Astrocyte of the spinal cord (primary cell): ENCODE measurements around the gene ZNF367.
"Not testable (repeated sequence)": the region's sequence is repeated elsewhere in the genome, so short reads cannot be mapped to it uniquely, and the experiment has no call there.

Source experiments
- DNase-seq: peaks from one replicate; pipeline ENCODE4 v3.0.0; 2011; ENCODE audit warnings: low read depth, low spot score
- H3K4me3 ChIP-seq: 2 replicates; pipeline ENCODE4 v1.5.1; 2011; ENCODE audit warnings: low read depth, mild to moderate bottlenecking, low read length, moderate library complexity
- in situ Hi-C: cut with HindIII; loops from 2 replicates; pipeline ENCODE4 v1.10.0; 2017; ENCODE audit warnings: low sequenced_read_pairs
- TF ChIP-seq, protein P1 (sequence below): IDR thresholded peaks from 2 replicates; pipeline ENCODE4 v1.5.1; 2012; ENCODE audit warnings: low read depth, mild to moderate bottlenecking, low read length, inconsistent platforms

The ZNF367 gene

DNA sequence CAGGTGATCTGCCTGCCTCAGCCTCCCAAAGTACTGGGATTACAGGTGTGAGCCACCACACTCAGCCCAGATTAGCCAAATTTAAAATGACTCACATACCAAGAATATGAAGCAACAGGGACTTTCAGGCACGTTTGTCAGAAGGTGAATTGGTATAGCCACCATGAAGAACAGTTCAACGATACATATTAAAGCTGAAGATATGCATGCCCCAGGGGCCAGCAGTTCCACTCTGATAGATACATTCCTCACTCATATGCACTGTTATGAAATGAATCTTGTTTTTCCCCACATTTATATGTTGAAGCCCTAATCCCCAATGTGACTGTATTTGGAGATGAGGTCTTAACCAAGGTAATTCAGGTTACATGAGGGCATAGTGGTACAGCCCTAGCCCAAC lies 57.2 kb downstream of the ZNF367 start:
- TF ChIP-seq, protein P1, sequence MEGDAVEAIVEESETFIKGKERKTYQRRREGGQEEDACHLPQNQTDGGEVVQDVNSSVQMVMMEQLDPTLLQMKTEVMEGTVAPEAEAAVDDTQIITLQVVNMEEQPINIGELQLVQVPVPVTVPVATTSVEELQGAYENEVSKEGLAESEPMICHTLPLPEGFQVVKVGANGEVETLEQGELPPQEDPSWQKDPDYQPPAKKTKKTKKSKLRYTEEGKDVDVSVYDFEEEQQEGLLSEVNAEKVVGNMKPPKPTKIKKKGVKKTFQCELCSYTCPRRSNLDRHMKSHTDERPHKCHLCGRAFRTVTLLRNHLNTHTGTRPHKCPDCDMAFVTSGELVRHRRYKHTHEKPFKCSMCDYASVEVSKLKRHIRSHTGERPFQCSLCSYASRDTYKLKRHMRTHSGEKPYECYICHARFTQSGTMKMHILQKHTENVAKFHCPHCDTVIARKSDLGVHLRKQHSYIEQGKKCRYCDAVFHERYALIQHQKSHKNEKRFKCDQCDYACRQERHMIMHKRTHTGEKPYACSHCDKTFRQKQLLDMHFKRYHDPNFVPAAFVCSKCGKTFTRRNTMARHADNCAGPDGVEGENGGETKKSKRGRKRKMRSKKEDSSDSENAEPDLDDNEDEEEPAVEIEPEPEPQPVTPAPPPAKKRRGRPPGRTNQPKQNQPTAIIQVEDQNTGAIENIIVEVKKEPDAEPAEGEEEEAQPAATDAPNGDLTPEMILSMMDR = no peak
- DNase-seq = no peak
- no peak overlapping the region for H3K4me3 ChIP-seq
- in situ Hi-C loops = no loop called here

DNA sequence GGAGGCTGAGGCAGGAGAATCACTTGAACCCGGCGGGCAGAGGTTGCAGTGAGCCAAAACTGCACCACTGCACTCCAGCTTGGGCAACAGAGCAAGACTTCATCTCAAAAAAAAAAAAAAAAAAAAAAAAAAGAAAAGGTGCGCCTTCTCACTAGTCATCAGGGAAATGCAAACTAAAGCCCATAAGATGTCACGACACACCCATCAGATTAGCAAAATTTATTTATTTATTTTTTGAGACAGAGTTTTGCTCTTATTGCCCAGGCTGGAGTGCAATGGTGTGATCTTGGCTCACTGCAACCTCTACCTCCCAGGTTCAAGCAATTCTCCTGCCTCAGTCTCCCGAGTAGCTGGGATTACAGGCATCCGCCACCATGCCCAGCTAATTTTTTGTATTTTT lies 57.6 kb downstream of the ZNF367 start:
- H3K4me3 ChIP-seq, in situ Hi-C loops, DNase-seq: not testable (repeated sequence)

DNA sequence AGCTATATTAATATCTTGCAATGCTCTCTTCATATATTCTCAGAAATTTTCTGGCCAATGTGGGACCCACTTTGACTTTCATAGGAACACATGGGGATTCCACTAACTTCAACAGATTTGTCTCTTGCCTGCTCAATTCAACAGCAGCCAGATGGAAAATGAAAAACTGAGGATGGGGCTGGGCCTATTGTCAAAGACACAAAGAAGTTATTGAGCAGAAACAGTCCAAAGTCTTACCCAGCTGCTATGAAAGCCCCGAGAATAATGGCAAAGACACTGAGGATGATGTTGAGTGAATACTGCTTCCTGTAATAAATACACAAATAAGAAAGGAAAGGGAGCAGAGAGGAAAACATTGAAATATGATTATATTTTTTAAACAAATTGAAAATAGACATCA lies 67.3 kb downstream of the ZNF367 start:
- TF ChIP-seq, protein P1 = no peak
- no peak overlapping the region for H3K4me3 ChIP-seq
- in situ Hi-C loops = no loop called here
- no peak for DNase-seq

DNA sequence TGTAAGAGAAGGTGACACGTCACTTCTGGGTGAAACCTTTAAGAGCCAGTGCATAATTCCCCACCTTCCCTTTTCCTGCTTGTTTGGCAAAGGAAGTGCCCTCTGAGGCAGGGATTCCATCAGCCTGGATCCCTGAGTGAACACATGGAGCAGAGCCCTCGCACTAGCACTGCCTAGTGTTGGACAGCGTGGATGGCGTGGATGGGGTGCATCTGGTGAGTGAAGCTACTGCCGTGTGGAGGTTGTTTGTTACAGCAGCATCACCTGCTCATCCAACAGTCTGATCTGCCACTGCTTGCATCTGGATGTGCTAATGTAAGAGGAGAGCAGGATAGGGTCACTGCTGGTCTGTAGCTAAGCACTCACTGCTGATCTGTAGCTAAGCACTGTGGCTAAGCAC lies 69.9 kb downstream of the ZNF367 start:
- DNase-seq = no peak
- TF ChIP-seq, protein P1 = no peak
- in situ Hi-C loops = no loop called here
- H3K4me3 ChIP-seq = no peak overlapping the region

DNA sequence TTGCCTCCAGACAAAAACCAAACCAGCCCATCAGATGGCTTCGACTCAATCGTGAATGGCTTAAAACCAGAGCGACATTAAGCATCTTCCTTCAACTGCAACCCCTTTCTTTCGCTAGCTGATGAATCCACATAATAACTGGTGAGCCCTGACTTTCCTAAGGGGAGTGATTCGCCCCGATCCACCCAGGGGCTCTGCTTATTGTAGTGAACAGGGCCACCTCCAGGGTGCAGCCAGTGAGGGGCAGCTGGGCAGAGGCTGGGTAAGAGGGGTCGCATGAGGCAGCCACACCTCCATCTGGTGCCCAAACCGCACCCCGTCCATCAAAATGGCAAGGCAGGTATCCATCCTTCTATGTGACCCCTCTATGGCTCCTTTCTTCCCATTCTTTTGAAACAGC lies 72.6 kb downstream of the ZNF367 start:
- in situ Hi-C loops = no loop called here
- H3K4me3 ChIP-seq = no peak overlapping the region
- TF ChIP-seq, protein P1 = no peak
- no peak for DNase-seq

DNA sequence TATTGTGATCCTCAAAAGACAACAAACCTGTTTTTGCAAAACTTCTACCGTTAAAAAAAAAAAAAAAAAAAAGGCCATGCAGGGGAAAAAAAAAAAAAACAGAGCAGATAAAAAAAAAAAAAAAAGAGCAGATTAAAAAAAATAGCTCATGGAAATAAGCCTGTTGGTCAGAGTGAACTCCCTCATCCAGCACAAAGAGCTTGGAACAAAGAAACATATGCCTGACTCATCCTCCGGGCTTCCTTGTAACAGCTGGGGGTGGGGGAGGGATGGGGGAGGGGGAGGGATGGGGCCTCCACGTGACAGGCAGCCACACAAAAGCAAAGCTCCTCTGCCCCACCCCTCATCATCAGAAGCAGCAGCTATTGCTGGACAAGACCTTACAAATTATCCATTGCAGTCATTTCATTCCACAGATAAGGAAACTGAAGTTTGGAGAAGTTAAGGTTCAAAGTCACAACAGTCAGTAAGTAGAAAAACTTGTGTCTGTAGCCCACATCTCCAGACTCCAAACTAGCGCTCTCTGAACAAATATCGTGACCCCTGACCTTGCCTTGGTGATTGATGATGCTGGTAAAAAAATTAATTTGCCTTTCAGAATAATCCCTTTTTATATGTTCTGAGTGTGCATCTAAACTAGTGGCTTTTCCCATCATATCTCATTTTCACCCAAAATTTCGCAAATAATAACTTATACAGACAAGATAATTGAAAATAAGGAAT lies 73.6 kb downstream of the ZNF367 start:
- TF ChIP-seq, protein P1 = no peak
- DNase-seq = peak; percentile 94
- in situ Hi-C loops = no loop called here
- no peak overlapping the region for H3K4me3 ChIP-seq

DNA sequence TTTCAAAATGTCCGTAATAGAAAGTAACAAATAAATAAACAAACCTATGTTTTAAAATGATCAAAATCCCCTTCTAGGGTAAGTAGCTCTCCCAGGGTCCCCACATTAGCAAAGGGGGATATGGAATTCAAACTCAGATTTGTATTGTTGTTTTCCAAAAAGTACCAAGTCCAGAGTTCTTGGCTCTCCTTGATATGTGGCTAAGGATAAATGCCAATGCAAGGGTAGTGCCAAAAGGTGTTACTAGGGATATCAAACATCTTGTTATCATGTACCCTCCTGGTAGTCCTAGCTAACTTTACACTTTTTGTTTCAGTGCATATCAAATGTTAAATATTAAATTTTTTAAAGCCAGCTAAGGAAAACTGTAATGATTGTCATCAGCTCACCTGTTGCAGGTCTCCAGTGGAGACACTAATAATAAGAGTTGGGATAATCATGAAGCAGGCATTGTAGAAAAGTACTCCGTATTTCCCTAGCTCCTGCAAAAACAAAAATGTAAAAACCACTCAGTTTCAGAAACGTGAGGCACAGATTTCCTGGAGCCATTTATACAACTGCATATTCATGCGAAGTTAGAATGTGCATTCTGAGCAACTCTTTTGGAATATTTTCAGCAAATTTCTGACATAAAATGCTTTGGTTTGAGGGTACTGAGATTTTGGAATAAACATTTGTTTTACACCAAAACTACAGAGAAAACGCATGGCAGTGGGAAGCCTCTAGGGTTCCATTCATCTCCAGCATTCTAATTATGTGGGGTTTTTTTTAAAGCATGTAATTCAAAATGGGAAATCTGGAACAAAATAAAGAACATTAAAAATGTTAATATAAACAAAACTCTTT lies 74.4 kb downstream of the ZNF367 start:
- TF ChIP-seq, protein P1 = no peak
- no peak overlapping the region for H3K4me3 ChIP-seq
- DNase-seq = no peak
- in situ Hi-C loops = no loop called here
